NB4 (cell line): ENCODE measurements around the gene SLC7A7.

Experiments
- MYC ChIP-seq: IDR thresholded peaks from 2 replicates; pipeline ENCODE4 v1.6.1; 2011; ENCODE audit warnings: low read depth, low read length
- POLR2A ChIP-seq: IDR thresholded peaks from 2 replicates; pipeline ENCODE4 v1.6.1; 2011; ENCODE audit warnings: mild to moderate bottlenecking; ENCODE audit not compliant: insufficient read length; ENCODE audit errors: extremely low read depth
- TF ChIP-seq, protein P1 (sequence below): IDR thresholded peaks from one replicate; pipeline ENCODE4 v1.5.1; 2012; ENCODE audit warnings: low read depth, low read length
- TF ChIP-seq, protein P2 (sequence below): IDR thresholded peaks from 2 replicates; pipeline ENCODE4 v1.6.1; 2011; ENCODE audit warnings: low read depth, low read length

DNA sequence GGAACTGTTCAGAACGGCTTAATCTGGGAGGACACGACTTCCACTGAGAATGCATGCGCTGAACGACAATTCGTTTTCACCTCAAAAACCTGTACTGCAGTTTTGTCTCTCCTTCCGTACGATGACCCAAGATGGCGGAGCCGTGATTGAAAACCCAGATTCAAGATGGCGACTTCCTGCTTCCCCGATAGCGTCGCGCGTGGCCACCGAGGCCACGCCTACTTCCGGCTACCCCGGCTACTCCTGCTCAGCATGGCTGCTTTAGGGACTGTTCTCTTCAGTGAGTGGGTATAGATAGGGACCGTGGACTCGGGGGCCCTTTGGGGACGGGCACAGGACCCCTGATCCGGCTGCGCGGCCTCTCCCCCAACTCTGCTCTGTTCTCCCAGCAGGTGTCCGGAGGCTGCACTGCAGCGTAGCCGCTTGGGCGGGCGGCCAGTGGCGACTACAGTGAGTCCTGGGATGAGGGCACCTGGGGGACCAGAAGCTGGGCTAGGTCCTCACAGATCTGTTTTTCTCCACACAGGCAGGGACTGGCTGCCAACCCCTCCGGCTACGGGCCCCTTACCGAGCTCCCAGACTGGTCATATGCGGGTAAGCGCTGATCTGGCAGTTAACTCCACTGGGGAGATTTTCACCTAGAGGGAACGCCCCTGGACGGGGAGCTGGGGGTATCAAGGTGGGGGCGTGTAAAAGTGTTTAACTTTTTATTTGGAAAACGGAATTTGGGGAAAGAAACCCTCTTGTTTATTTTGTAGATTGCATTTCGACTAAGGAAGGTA, 14.6 kb upstream of the SLC7A7 start, which contains the start of gene MRPL52:
- peak; percentile 87 for TF ChIP-seq POLR2A
- TF ChIP-seq, protein P1, sequence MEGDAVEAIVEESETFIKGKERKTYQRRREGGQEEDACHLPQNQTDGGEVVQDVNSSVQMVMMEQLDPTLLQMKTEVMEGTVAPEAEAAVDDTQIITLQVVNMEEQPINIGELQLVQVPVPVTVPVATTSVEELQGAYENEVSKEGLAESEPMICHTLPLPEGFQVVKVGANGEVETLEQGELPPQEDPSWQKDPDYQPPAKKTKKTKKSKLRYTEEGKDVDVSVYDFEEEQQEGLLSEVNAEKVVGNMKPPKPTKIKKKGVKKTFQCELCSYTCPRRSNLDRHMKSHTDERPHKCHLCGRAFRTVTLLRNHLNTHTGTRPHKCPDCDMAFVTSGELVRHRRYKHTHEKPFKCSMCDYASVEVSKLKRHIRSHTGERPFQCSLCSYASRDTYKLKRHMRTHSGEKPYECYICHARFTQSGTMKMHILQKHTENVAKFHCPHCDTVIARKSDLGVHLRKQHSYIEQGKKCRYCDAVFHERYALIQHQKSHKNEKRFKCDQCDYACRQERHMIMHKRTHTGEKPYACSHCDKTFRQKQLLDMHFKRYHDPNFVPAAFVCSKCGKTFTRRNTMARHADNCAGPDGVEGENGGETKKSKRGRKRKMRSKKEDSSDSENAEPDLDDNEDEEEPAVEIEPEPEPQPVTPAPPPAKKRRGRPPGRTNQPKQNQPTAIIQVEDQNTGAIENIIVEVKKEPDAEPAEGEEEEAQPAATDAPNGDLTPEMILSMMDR, result no peak
- TF ChIP-seq MYC, result peak; percentile 86
- TF ChIP-seq, protein P2, sequence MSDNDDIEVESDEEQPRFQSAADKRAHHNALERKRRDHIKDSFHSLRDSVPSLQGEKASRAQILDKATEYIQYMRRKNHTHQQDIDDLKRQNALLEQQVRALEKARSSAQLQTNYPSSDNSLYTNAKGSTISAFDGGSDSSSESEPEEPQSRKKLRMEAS, result peak; percentile 84
